Forelimb muscle (tissue), 1 donor: ENCODE measurements around the gene KIR3DL2. TPM values are rescaled to one million over a fixed set of nuclear protein-coding genes. Genes with fewer than 3 reads are reported as not detected.
"Not testable (repeated sequence)": the region's sequence is repeated elsewhere in the genome, so short reads cannot be mapped to it uniquely, and the experiment has no call there.

Experiments
- DNase-seq: peaks from one replicate; pipeline ENCODE4 v3.0.0-alpha.2; 2013; ENCODE audit warnings: low read depth
- polyA plus RNA-seq: library from polyadenylated mRNA; unstranded; fragments of 120-200 nt; gene quantifications from one replicate; pipeline ENCODE4 v1.2.1, GENCODE V29; 2013; ENCODE audit not compliant: insufficient read length

KIR3DL2 gene
- polyA plus RNA-seq, 1 donor, result not detected

- DNase-seq, result no peak
Measured at GRCh38 chr19:54871696-54872095, 21.5 kb downstream of the KIR3DL2 start.

- DNase-seq, result no peak
Measured at GRCh38 chr19:54873990-54874389, 23.7 kb downstream of the KIR3DL2 start, which contains the start of gene FCAR. TSS of gene FCAR (plus strand) at chr19:54874235. CDS start at chr19:54874290, 55 bp downstream.

DNA sequence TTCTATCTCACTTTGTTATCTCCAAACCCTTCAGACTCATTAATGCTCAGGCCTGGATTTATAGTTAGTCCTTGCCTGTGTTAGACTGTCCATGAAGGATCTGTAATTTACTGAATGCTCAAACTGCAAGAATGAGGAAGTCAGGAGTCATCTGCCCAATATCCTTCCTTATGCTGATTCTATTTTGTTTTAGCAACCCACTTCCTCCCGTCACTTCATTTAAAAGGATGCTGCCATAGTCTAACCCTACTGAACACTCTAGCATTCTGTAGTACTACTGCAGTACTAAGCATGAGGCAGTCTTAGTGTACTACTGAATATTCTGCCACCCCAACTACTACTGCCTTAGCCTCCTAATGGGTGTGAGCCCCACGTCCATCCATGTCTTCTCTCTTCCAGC is 25.3 kb downstream of the KIR3DL2 start:
- no peak for DNase-seq

- DNase-seq, result no peak
Measured at GRCh38 chr19:54877471-54877870, 27.2 kb downstream of the KIR3DL2 start.

DNA sequence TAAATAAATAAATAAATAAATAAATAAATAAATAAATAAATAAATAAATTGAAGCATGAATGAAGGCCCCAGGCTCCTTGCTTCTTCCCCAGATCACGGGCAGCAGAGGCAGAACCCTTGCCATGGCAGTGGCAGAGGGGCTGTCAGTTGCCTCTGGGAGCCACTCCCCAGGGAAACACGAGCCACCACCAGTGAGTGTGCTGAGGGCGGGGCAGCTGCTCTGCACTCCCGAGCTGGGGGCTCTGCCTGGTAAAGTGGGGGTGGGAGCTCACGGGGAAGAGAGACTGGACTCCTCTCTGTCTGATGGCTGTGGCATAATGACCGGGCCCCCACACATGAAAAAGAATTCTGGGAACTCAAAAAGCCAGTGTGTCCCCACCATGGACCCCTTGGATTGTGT is 31.6 kb downstream of the KIR3DL2 start:
- no peak for DNase-seq

- DNase-seq, result no peak
Measured at GRCh38 chr19:54882758-54883157, 32.5 kb downstream of the KIR3DL2 start.

DNA sequence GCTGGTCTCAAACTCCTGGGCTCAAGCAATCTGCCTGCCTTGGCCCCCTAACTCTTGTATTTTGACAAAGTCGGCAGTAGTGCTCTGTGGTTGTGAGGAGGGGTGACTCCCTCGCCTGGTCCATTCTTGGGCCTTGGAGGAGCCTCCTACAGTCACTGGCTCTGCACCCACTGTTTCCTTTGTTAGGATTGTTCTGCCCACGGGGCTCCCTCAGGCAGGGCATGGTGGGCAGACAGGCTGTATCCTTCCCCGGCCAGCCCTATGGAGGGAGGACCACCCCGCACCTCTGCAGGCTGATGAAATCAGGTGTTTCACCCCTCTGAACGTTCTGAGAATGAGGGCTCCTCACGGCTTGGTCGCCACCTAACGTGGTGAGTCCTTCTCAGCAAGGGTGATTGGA is 33.0 kb downstream of the KIR3DL2 start:
- no peak for DNase-seq

DNA sequence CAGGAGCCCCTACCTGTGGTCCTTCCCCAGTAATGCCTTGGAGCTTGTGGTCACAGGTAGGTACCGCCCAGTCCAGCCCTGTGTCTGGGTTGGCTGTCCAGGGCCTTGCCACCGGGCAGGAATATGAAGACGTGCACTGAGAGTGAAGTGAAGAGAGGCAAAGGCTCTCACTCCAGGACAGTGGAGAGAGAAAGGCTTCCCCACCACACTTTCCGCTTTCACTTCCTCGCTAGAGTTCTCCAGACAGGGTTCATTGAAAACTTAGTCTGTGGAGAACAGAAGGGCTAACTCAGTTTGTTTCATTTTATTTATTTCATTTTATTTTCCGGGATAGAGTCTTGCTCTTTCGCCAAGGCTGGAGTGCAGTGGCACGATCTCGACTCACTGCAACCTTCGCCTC is 38.0 kb downstream of the KIR3DL2 start:
- no peak for DNase-seq

- no peak for DNase-seq
Measured at GRCh38 chr19:54889566-54889965, 39.3 kb downstream of the KIR3DL2 start.

GRCh38 chr19:54893406-54893805 is 43.2 kb downstream of the KIR3DL2 start:
- no peak for DNase-seq

GRCh38 chr19:54894106-54894505 is 43.9 kb downstream of the KIR3DL2 start:
- DNase-seq, result not testable (repeated sequence)

DNA sequence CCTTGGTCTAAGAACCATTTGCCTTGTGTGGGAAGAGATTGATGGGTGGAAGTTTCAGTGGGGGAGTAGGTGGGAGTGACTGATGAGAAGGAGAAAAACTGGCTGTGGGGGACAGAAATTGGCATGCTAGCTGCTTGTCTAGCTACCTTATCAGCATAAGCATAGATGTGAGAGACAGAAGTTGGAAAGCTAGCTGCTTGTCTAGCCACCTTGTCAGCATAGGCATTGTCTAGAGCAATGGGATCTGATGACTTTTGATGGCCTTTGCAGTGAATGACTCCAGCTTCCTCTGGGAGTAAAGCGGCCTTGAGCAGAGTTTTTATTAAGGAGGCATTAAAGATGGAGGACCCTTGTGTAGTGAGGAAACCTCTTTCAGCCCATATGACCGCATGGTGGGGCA is 45.8 kb downstream of the KIR3DL2 start:
- no peak for DNase-seq

DNA sequence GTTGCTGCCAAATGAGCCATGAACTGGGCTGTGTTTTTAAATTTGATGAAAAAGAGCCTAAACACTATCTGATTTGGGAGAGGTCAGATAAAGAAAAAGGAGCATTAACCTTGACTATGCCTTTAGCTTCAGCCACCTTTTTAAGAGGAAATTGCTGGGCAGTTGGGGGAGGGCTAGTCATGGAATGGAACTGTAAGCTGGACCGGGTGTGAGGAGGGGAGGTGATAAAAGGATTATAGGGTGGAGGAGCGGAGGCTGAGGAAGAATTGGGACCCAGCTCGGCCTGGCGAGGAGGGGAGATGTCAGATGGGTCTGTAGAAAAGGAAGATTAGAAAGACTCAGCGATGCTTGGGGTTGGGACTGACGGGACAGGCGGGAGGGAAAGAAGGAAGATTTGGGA is 48.4 kb downstream of the KIR3DL2 start:
- DNase-seq, result not testable (repeated sequence)

DNA sequence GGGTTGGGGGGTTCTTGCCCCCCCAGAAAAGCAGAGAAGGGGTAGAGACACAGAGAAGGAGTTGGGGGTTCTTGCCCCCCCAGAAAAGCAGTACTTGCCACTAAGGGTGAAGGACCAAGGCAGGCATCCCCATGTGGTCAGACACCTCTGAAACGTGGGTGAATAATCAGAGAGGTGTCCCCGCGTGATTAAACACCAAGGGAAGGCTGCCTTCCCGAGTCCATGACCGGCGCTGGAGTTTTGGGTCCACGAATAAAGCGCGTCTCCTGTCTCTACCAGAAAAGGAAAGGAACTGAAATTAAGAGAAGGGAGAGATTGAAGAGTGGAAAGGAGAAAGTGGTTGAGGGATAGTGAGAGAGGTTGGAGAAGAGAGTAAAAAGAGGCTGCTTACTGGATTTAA is 49.4 kb downstream of the KIR3DL2 start:
- not testable (repeated sequence) for DNase-seq

DNA sequence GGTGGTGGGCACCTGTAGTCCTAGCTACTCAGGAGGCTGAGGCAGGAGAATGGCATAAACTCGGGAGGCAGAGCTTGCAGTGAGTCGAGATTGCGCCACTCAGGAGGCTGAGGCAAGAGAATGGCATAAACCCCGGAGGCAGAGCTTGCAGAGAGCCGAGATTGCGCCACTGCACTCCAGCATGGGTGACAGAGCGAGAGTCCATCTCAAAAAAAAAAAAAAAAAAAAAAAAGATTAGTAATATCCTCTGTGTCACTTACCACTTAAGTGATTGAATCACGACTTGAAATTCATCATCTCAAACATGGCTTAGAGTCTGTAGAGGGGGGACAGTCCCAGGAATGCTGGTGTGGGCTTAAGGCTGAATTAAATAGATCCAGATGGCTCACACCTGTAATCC is 50.9 kb downstream of the KIR3DL2 start:
- DNase-seq, result not testable (repeated sequence)

DNA sequence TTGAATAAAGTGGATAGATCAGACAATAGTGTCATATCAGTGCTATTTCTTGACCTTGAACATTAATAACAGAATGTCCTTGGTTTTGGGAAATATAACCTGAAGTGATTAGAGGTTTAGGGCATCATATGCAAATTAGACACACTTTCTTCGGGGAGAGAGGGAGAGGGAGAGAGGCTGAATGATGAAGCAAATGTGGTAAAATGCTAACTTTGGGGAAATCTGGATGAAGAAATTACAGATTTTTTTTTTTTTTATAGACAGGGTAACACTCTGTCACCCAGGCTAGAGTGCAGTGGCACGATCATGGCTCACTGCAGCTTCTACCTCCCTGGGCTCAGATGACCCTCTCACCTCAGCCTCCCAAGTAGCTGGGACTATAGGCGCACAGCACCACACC is 51.8 kb downstream of the KIR3DL2 start:
- DNase-seq, result no peak

DNA sequence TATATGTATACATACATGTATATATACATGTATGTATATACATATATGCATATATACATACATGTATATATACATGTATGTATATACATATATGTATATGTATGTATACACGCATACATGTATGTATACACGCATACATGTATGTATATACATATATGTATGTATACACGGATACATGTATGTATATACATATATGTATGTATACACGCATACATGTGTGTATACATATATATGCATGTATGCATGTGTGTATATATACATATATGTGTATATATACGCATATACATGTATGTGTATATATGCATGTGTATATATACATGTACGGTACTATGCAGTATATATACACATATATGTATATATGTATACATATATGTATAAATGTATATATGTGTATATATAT is 53.1 kb downstream of the KIR3DL2 start:
- DNase-seq, result no peak

GRCh38 chr19:54904261-54904660 is 54.0 kb downstream of the KIR3DL2 start:
- not testable (repeated sequence) for DNase-seq

DNA sequence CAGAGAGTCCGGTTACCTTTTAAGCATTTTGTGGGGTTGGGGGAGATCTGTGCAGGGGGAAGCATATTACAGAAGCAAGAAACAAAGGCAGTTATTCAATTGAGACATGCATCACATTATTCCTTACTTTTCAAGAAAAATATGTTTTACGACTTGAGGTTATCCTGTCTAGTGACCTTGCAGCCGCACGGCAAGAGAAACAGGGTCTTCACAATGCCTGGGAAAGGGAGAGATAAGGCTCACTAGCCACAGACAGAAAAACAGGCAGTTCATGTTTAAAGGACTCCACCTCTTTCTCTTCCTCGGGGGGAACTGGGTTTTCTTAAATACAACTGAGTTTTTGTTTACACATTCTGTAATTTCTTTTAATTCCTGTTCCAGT is 55.2 kb downstream of the KIR3DL2 start:
- no peak for DNase-seq

GRCh38 chr19:54905803-54906511 is 55.7 kb downstream of the KIR3DL2 start, which contains the start of gene NCR1:
TSS of gene NCR1 (plus strand) at chr19:54906148. CDS start at chr19:54906188, 40 bp downstream.
- no peak for DNase-seq

GRCh38 chr19:54906819-54907218 is 56.6 kb downstream of the KIR3DL2 start:
- no peak for DNase-seq

DNA sequence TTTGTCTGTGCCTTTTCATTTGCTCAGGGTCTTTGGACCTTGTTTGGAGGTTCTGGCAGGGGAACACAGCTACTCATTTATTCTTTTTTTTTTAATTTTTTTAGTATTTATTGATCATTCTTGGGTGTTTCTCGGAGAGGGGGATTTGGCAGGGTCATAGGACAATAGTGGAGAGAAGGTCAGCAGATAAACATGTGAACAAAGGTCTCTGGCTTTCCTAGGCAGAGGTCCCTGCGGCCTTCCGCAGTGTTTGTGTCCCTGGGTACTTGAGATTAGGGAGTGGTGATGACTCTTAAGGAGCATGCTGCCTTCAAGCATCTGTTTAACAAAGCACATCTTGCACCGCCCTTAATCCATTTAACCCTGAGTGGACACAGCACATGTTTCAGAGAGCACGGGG is 57.7 kb downstream of the KIR3DL2 start:
- not testable (repeated sequence) for DNase-seq
